K562 (cell line): ENCODE results near the gene RNF11.

Source experiments
- FOXK2 ChIP-seq, 2 experiments: fragments of 450-650 bp; IDR thresholded peaks in 1 of 2; conservative IDR thresholded peaks in 1 of 2; 2 replicates each; pipeline ENCODE4 v1.6.1; 2016; ENCODE audit warnings: low read depth in 2 of 2, mild to moderate bottlenecking in 1 of 2
- POLR2A ChIP-seq: fragments of 450-650 bp; conservative IDR thresholded peaks from 2 replicates; pipeline ENCODE4 v1.6.1; 2016
- RAD21 ChIP-seq, 2 experiments: fragments of 250-450 bp in 1 of 2; fragments of 450-650 bp in 1 of 2; sonication (Bioruptor Pico) in 1 of 2; formaldehyde crosslinking in 1 of 2; IDR thresholded peaks in 1 of 2; conservative IDR thresholded peaks in 1 of 2; 2 replicates each; pipeline versions ENCODE4 v1.4.0 to v1.8.0; 2020 to 2022; ENCODE audit warnings: mild to moderate bottlenecking in 2 of 2, moderate library complexity in 1 of 2
- RBM34 ChIP-seq: fragments of 200-400 bp; formaldehyde crosslinking; IDR thresholded peaks from 2 replicates; pipeline ENCODE4 v1.6.1; 2018; ENCODE audit warnings: low read length, borderline replicate concordance; ENCODE audit not compliant: insufficient read depth
- TOE1 ChIP-seq, 2 experiments: fragments of 450-650 bp in 1 of 2; sonication (generic) in 1 of 2; formaldehyde crosslinking in 1 of 2; IDR thresholded peaks; 2 replicates each; pipeline versions ENCODE4 v1.7.1 to v1.8.0; 2016 to 2022; ENCODE audit warnings: borderline replicate concordance in 2 of 2, mild to moderate bottlenecking in 2 of 2, antibody characterized with exemption in 1 of 2, inconsistent platforms in 1 of 2, low read depth in 1 of 2, missing genetic modification reagents in 1 of 2, moderate library complexity in 1 of 2
- TF ChIP-seq, protein P1 (sequence below): fragments of 250-450 bp; sonication (Bioruptor Pico); IDR thresholded peaks from 2 replicates; pipeline ENCODE4 v1.8.0; 2022; ENCODE audit warnings: moderate library complexity, mild to moderate bottlenecking, inconsistent platforms

- TF ChIP-seq FOXK2 (conservative IDR thresholded peaks at IDR 0.05 in 1 of 2, IDR thresholded peaks at IDR 0.05 in 1 of 2; ENCODE audit: low read depth in 2 of 2) (no peak), RBM34 (no peak), POLR2A (no peak), TOE1 (IDR thresholded peaks at IDR 0.05; ENCODE audit: borderline replicate concordance) (no peak), TOE1 (CRISPR knock-in tag; IDR thresholded peaks at IDR 0.05; ENCODE audit: borderline replicate concordance, low read depth) (no peak), RAD21 (CRISPR knock-in tag; conservative IDR thresholded peaks at IDR 0.05 in 1 of 2, IDR thresholded peaks at IDR 0.05 in 1 of 2) (no peak)
- TF ChIP-seq, protein P1, sequence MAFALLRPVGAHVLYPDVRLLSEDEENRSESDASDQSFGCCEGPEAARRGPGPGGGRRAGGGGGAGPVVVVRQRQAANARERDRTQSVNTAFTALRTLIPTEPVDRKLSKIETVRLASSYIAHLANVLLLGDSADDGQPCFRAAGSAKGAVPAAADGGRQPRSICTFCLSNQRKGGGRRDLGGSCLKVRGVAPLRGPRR (CRISPR knock-in tag) = no peak
Observed at GRCh38 chr1:51264451-51264850, 28.4 kb downstream of the RNF11 start.
